GM21619 (cell line): ENCODE measurements around the gene OLFML2B.

ENCODE experiments used
- ATAC-seq: cut with Tn5 transposase; IDR thresholded peaks from one replicate; pipeline ENCODE4 v1.9.1; 2021; ENCODE audit not compliant: unreplicated experiment

Gene OLFML2B

GRCh38 chr1:162008799-162009198 is 14.9 kb downstream of the OLFML2B start:
- ATAC-seq: no peak

DNA sequence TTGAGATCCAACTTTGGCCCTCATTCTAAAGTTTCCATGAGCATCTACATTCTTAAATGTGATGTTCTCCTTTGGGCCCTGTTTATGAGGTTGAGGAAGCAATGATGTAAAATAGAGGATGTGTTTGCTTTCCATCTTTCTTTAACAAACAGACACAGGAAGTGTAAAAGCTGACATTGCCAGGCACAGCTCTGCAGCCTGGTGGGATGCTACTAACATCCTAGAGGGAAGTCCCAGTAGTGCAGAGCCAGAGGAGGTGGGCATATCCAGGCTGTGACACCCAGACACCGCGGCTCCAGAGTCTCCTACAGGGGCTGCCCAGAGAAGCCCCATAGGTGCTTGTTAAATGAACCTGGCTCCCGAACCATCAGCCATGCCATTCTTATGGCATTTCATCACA is 16.2 kb downstream of the OLFML2B start:
- no peak for ATAC-seq

- ATAC-seq: no peak
These were observed 17.6 kb downstream of the OLFML2B start for GRCh38 chr1:162006081-162006480.

DNA sequence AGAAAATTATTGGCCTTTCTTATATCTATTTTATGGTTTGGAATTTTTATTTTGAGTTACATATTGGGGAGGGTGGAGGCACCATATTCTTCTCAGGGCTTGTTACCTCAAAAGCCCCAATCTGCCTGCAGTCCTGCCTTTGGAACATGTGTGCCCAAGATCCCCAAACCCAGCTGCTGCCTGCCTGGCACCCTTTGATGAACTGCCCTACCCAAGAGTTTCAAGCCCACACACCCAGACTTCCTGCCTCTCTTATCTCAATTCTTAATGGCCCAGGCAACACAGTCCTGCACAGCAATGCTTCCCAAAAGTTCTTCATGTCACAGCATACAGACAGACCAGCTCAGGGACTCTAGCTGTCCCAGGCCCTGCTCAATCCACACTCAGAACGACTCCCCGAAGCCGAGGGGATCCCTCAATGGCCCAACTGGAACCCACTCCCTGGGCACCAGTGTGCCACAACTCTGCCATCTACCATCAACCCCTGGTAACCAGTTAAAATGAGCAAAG is 19.2 kb downstream of the OLFML2B start:
- ATAC-seq: no peak

DNA sequence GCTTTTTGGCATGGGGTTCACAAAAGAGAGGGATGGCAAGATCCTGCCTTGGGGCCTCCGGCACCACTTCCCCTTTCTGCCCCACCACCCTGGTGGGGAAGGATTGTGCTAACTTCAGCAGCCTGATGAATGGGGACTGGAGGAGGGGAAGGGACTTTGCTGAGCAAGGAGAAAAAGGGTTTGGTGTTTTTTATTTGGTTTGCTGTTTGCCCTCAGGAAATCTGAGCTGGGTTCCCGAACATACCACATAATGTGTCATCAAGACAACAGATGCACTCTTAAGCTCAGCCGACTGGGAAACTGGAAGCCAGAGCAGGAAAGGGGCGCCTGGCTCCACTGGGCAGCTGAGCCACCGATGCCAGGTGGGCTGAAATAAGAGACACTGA is 19.8 kb downstream of the OLFML2B start:
- ATAC-seq: no peak

DNA sequence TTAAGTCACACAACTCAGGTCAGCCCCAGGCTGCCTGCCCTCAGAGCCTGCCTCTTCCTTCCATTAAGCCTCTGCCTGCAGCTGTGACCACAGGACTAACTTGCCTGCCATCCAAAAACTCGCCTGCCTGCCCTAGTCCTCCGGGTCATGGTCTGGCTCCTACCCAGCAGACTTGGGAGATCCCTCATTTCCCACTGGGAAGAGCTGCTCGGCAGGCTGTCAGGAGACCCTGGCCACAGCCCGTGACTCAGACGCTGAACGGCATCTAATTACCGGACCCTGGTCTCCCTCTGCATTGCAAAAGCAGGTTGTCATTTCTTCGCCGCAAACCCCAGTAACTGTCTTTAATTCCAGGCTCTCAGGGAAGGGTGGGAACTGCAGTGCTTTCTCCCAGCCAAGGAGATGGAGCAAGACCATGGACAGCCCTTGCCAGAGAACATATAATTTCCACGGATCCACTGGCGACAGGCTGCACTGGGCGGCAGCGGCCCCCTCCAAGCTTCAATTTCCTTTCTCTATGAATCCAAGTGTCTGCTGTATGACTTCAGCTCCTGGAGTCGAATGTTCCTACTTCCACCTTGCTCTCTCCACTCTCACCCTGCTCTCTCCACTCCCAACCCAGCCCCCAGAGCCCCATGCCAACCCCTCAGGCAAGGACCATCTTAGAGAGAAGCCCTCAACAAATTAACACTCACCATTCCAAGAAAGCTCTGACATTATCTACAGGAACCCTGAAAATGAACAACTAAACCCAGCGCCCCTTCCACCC is 20.4 kb downstream of the OLFML2B start:
- ATAC-seq: no peak

GRCh38 chr1:162000053-162000420 is 23.6 kb downstream of the OLFML2B start:
- no peak for ATAC-seq

- no peak for ATAC-seq
These were observed 24.2 kb downstream of the OLFML2B start for GRCh38 chr1:161999301-162000052.

GRCh38 chr1:161998811-161999210 is 24.9 kb downstream of the OLFML2B start:
- no peak for ATAC-seq

- no peak for ATAC-seq
These were observed 26.5 kb downstream of the OLFML2B start for GRCh38 chr1:161997152-161997551.

DNA sequence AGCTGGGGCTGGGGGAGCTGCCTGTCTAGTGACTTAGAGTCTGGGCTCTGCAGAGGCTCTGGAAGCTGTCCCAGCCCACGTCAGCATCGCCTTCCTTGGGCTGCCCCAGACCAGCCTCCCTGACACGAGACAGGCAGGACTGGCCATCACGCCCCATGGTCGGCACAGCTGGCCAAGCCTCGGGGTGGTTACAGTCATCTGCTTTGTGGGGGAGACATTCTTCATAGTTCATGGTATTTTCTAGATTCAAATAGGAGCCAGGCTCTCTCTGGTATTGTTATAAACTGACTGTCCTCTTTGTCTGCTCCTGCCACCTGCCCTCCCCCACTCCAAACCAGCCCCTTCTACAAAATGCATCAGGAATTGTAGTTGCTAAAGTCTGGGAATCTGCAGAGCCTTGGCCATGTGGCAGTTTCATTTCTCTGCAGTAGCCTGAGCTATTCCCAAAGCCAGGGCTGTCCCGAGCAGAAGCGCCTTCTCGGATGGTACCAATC is 29.4 kb downstream of the OLFML2B start:
- no peak for ATAC-seq

GRCh38 chr1:161993576-161993975 is 30.1 kb downstream of the OLFML2B start:
- ATAC-seq: no peak

GRCh38 chr1:161989786-161990185 is 33.9 kb downstream of the OLFML2B start:
- no peak for ATAC-seq

GRCh38 chr1:161989108-161989507 is 34.6 kb downstream of the OLFML2B start:
- no peak for ATAC-seq

DNA sequence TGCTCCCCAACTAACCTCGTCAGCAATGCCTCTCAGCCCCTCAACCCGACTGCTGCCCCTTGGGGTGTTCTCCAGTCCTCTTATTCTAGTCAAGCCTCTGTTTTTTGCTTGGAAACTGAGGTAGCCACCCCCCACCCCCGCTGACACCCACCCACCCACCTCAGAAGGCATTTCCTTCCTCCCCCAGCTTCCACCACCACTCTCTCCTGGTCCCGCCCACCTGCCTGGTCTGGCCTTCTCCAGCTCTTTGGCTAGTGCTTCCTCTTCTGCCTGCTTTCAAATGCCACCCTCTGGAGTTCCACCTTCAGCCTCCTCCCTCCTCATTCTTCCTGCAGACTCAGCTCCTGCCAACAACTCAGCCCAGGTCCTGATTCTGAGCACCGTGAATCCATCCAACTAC is 35.3 kb downstream of the OLFML2B start:
- no peak for ATAC-seq

DNA sequence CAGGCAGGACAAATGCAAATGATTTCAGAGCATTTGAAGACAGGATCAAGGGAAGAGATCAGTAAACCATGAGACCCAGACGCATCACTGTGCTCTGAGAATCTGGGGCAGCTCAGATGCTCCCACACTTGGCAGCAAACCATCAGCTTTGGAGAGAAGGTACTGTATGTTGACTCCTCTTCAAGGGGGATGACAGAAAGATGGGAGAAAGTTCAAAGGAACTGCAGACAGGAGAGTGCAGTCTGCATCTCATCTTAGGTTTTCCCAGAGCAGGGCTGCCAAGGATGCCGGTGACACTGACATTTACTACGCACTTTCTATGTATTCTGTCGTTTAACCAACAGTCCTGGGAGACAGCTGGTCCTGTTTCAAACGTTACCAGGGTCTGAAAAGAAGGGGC is 35.8 kb downstream of the OLFML2B start:
- ATAC-seq: no peak

DNA sequence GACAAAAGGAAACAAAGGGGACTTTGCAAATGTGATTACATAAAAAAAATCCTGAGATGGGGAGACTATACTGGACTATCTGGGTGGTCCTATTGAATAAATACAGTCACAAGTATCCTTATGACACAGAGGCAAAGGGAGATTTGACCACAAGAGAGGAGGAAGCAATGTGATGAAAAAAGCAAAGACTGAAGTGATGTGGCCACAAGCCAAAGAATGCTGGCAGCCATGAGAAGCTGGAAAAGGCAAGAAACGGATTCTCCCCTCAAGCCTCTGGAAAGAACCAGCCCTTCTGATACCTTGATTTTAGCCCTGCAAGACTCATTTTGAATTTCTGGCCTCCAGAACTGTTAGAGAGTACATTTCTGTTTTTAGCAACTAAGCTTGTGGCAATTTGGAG is 36.4 kb downstream of the OLFML2B start:
- ATAC-seq: no peak

GRCh38 chr1:161986328-161986727 is 37.3 kb downstream of the OLFML2B start:
- ATAC-seq: no peak

- no peak for ATAC-seq
These were observed 38.3 kb downstream of the OLFML2B start for GRCh38 chr1:161985301-161985822.

- ATAC-seq: no peak
These were observed 39.9 kb downstream of the OLFML2B start for GRCh38 chr1:161983725-161984124.

GRCh38 chr1:161982917-161983316 is 40.8 kb downstream of the OLFML2B start:
- ATAC-seq: no peak

GRCh38 chr1:161982507-161982895 is 41.2 kb downstream of the OLFML2B start:
- no peak for ATAC-seq
